ENCODE data around the gene MAP2K3.

GRCh38 chr17:21275047-21275578, 9.4 kb upstream of the MAP2K3 start:
- TF ChIP-seq, protein P1, sequence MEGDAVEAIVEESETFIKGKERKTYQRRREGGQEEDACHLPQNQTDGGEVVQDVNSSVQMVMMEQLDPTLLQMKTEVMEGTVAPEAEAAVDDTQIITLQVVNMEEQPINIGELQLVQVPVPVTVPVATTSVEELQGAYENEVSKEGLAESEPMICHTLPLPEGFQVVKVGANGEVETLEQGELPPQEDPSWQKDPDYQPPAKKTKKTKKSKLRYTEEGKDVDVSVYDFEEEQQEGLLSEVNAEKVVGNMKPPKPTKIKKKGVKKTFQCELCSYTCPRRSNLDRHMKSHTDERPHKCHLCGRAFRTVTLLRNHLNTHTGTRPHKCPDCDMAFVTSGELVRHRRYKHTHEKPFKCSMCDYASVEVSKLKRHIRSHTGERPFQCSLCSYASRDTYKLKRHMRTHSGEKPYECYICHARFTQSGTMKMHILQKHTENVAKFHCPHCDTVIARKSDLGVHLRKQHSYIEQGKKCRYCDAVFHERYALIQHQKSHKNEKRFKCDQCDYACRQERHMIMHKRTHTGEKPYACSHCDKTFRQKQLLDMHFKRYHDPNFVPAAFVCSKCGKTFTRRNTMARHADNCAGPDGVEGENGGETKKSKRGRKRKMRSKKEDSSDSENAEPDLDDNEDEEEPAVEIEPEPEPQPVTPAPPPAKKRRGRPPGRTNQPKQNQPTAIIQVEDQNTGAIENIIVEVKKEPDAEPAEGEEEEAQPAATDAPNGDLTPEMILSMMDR (optimal IDR thresholded peaks at IDR 0.05 in 1 of 3, IDR thresholded peaks at IDR 0.05 in 1 of 3, conservative IDR thresholded peaks at IDR 0.05 in 1 of 3; ENCODE audit: extremely low read depth in 1 of 3, insufficient read depth in 2 of 3, low read length in 3 of 3), result no peak
- no peak for TF ChIP-seq EZH2 (IDR thresholded peaks at IDR 0.05; ENCODE audit: low read length)
